HepG2 (cell line): ENCODE data around the gene TPD52L2. TPM values are rescaled to one million over a fixed set of nuclear protein-coding genes. Genes with fewer than 3 reads are reported as not detected.

Experiments
- FOXO4 ChIP-seq: sonication (generic); formaldehyde crosslinking; conservative IDR thresholded peaks from 2 replicates; pipeline ENCODE4 v1.8.1; 2023; ENCODE audit warnings: missing genetic modification reagents
- HMG20B ChIP-seq: conservative IDR thresholded peaks from 2 replicates; pipeline ENCODE4 v1.6.1; 2016; ENCODE audit warnings: missing genetic modification reagents, missing compliant biosample characterization
- JARID2 ChIP-seq: sonication (generic); formaldehyde crosslinking; IDR thresholded peaks from 2 replicates; pipeline ENCODE4 v1.8.1; 2023; ENCODE audit warnings: missing genetic modification reagents, inconsistent platforms; ENCODE audit not compliant: insufficient replicate concordance
- JUNB ChIP-seq: sonication (generic); formaldehyde crosslinking; IDR thresholded peaks from 2 replicates; pipeline ENCODE4 v1.8.0; 2022; ENCODE audit warnings: missing genetic modification reagents, mild to moderate bottlenecking, borderline replicate concordance
- MAFF ChIP-seq: IDR thresholded peaks from 2 replicates; pipeline ENCODE4 v1.6.1; 2011; ENCODE audit warnings: low read depth, low read length, improper control_type of control experiment
- MIER2 ChIP-seq: IDR thresholded peaks from 2 replicates; pipeline ENCODE4 v1.6.1; 2016; ENCODE audit warnings: missing biosample characterization, missing genetic modification reagents
- NR3C1 ChIP-seq: sonication (generic); formaldehyde crosslinking; IDR thresholded peaks from 2 replicates; pipeline ENCODE4 v1.4.0; 2020; ENCODE audit warnings: missing genetic modification reagents
- POLR2A ChIP-seq, 2 experiments: IDR thresholded peaks; 2 replicates each; pipeline ENCODE4 v1.6.1; 2011; ENCODE audit warnings: low read depth in 2 of 2, low read length in 2 of 2, mild to moderate bottlenecking in 1 of 2, moderate library complexity in 1 of 2; ENCODE audit not compliant: insufficient read depth in 1 of 2
- POLR2AphosphoS2 ChIP-seq: IDR thresholded peaks from 2 replicates; pipeline ENCODE4 v1.6.1; 2011; ENCODE audit warnings: low read depth, low read length, improper control_type of control experiment
- REXO4 ChIP-seq: sonication (generic); formaldehyde crosslinking; IDR thresholded peaks from 2 replicates; pipeline ENCODE4 v1.8.0; 2022; ENCODE audit warnings: missing genetic modification reagents, mild to moderate bottlenecking, borderline replicate concordance
- THAP11 ChIP-seq: IDR thresholded peaks from 2 replicates; pipeline ENCODE4 v1.6.1; 2016; ENCODE audit warnings: missing biosample characterization, missing genetic modification reagents
- ZBTB4 ChIP-seq: sonication (generic); formaldehyde crosslinking; IDR thresholded peaks from 2 replicates; pipeline ENCODE4 v1.4.0; 2020; ENCODE audit warnings: missing genetic modification reagents, mild to moderate bottlenecking, borderline replicate concordance
- ZKSCAN1 ChIP-seq: fragments of 150-350 bp; IDR thresholded peaks from 2 replicates; pipeline ENCODE4 v1.6.1; 2014; ENCODE audit warnings: low read length
- ZNF441 ChIP-seq: sonication (generic); formaldehyde crosslinking; IDR thresholded peaks from 2 replicates; pipeline ENCODE4 v1.7.0; 2021; ENCODE audit warnings: missing genetic modification reagents, borderline replicate concordance
- ZNF556 ChIP-seq: sonication (generic); formaldehyde crosslinking; IDR thresholded peaks from 2 replicates; pipeline ENCODE4 v1.4.0; 2020; ENCODE audit warnings: mild to moderate bottlenecking, missing genetic modification reagents, borderline replicate concordance
- ZNF558 ChIP-seq: sonication (generic); formaldehyde crosslinking; IDR thresholded peaks from 2 replicates; pipeline ENCODE4 v1.9.0; 2022; ENCODE audit warnings: mild to moderate bottlenecking, missing genetic modification reagents, borderline replicate concordance
- ZNF629 ChIP-seq: sonication (generic); formaldehyde crosslinking; conservative IDR thresholded peaks from 2 replicates; pipeline ENCODE4 v1.5.0; 2020; ENCODE audit warnings: missing genetic modification reagents
- ZNF709 ChIP-seq: sonication (generic); formaldehyde crosslinking; IDR thresholded peaks from 2 replicates; pipeline ENCODE4 v1.5.0; 2020; ENCODE audit warnings: mild to moderate bottlenecking, missing genetic modification reagents
- ZZZ3 ChIP-seq: sonication (generic); formaldehyde crosslinking; IDR thresholded peaks from 2 replicates; pipeline ENCODE4 v1.4.0; 2020; ENCODE audit warnings: missing genetic modification reagents, mild to moderate bottlenecking, borderline replicate concordance
- polyA plus RNA-seq, 8 experiments: library from polyadenylated mRNA; depleted of rRNA in 3 of 8; stranded (reverse) in 7 of 8; unstranded in 1 of 8; fragments of >200 nt; fragmentation: Illumina TruSeq in 4 of 8; extraction: Trizol in 4 of 8; gene quantifications; 2 replicates each; pipeline versions ENCODE4 v1.2.1 to v1.2.3, GENCODE V29; 2011 to 2016; ENCODE audit warnings: low read depth in 4 of 8, missing spikeins in 1 of 8, mixed read lengths in 1 of 8; ENCODE audit not compliant: insufficient read depth in 1 of 8
- total RNA-seq, 5 experiments: library from RNA; depleted of rRNA; stranded (reverse); fragments of >200 nt; fragmentation: Illumina TruSeq; extraction: Trizol; gene quantifications; 2 replicates each; pipeline ENCODE4 v1.2.3, GENCODE V29; 2016; ENCODE audit warnings: low read depth in 1 of 5
- TF ChIP-seq, protein P1 (sequence below): sonication (generic); formaldehyde crosslinking; IDR thresholded peaks from 2 replicates; pipeline ENCODE4 v1.8.0; 2022; ENCODE audit warnings: mild to moderate bottlenecking, missing genetic modification reagents, borderline replicate concordance
- TF ChIP-seq, protein P2 (sequence below): sonication (generic); formaldehyde crosslinking; IDR thresholded peaks from 2 replicates; pipeline ENCODE4 v1.8.0; 2022; ENCODE audit warnings: low read depth, missing genetic modification reagents
- TF ChIP-seq, protein P3 (sequence below): conservative IDR thresholded peaks from 2 replicates; pipeline ENCODE4 v1.6.1; 2018; ENCODE audit warnings: missing genetic modification reagents

TPD52L2 gene
- total and polyA plus RNA-seq, 2 of the 13 experiments (the other 11 are each of a cell fraction or from before 2014, with no cell fraction given) = 156 to 184 TPM

DNA sequence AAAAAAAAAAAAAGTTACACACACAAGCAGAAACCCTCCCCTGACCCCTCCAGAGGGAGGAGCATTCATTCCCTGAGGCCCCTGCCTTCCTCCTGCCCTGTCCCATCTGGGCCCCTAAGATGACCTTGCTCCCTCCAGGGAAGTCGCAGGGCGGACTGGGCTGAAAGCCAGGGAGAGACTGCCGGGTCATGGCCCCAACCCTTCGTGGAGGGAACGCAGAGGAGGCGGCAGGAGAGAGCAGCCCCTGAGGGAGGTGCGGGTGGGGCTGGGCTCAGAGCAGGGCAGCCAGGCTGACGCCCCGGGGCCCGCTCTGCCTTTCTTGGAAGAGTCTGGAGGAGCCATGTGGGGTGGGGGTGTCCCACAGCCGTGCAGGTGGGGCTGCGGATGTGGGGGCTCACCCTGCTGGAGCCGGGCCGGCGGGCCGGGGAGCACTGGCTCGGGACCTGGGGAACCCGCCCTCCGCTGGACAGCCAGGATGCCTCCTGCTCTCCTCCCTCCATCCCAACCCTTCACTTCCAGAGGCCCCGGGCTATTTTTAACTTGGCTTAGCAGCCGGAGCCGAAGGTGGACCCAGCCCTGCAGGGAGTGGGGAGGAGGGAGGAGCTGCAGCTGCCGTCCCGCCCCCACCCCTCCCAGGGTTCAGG is 18.8 kb upstream of the TPD52L2 start (continued):
- TF ChIP-seq ZBTB4 (CRISPR knock-in tag) (no peak), JARID2 (no peak), NR3C1 (CRISPR knock-in tag) (no peak), POLR2A (IDR thresholded peaks at IDR 0.05; ENCODE audit: insufficient read depth in 1 of 2, low read depth in 2 of 2, low read length in 2 of 2) (no peak), MAFF (no peak), ZNF629 (CRISPR knock-in tag) (no peak), POLR2AphosphoS2 (no peak), ZKSCAN1 (no peak), ZNF441 (no peak), REXO4 (CRISPR knock-in tag) (no peak), JUNB (CRISPR knock-in tag) (no peak), ZZZ3 (CRISPR knock-in tag) (0 out of 2 replicates have a peak, but pooled peaks have one; percentile 39), ZNF709 (CRISPR knock-in tag) (no peak), THAP11 (CRISPR knock-in tag) (peak; percentile 53; the same call in 1 of the 2 replicates), FOXO4 (CRISPR knock-in tag) (no peak), ZNF556 (CRISPR knock-in tag) (peak; percentile 53; the same call in 1 of the 2 replicates), HMG20B (CRISPR knock-in tag) (no peak), ZNF558 (CRISPR knock-in tag) (no peak), MIER2 (CRISPR knock-in tag) (no peak)
- TF ChIP-seq, protein P1, sequence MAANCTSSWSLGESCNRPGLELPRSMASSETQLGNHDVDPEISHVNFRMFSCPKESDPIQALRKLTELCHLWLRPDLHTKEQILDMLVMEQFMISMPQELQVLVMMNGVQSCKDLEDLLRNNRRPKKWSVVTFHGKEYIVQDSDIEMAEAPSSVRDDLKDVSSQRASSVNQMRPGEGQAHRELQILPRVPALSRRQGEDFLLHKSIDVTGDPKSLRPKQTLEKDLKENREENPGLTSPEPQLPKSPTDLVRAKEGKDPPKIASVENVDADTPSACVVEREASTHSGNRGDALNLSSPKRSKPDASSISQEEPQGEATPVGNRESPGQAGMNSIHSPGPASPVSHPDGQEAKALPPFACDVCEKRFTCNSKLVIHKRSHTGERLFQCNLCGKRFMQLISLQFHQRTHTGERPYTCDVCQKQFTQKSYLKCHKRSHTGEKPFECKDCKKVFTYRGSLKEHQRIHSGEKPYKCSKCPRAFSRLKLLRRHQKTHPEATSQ (CRISPR knock-in tag) = no peak
- TF ChIP-seq, protein P2, sequence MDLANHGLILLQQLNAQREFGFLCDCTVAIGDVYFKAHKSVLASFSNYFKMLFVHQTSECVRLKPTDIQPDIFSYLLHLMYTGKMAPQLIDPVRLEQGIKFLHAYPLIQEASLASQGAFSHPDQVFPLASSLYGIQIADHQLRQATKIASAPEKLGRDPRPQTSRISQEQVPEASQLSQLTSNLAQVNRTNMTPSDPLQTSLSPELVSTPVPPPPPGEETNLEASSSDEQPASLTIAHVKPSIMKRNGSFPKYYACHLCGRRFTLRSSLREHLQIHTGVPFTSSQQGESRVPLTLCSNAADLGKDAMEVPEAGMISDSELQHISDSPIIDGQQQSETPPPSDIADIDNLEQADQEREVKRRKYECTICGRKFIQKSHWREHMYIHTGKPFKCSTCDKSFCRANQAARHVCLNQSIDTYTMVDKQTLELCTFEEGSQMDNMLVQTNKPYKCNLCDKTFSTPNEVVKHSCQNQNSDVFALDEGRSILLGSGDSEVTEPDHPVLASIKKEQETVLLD = no peak
- TF ChIP-seq, protein P3, sequence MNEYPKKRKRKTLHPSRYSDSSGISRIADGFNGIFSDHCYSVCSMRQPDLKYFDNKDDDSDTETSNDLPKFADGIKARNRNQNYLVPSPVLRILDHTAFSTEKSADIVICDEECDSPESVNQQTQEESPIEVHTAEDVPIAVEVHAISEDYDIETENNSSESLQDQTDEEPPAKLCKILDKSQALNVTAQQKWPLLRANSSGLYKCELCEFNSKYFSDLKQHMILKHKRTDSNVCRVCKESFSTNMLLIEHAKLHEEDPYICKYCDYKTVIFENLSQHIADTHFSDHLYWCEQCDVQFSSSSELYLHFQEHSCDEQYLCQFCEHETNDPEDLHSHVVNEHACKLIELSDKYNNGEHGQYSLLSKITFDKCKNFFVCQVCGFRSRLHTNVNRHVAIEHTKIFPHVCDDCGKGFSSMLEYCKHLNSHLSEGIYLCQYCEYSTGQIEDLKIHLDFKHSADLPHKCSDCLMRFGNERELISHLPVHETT (CRISPR knock-in tag) = no peak
